Mesenchymal stem cell (in vitro differentiated cells and primary cell): ENCODE data around the gene GALNT2. TPM values are rescaled to one million over a fixed set of nuclear protein-coding genes. Genes with fewer than 3 reads are reported as not detected.

Source experiments
- DNase-seq: peaks from one replicate; pipeline ENCODE4 v3.0.0-alpha.2; 2013
- H2AFZ ChIP-seq: one replicate; pipeline ENCODE4 v1.6.1; 2013; ENCODE audit warnings: low read depth, mild to moderate bottlenecking, control low read depth, inconsistent platforms, low read length, moderate library complexity
- H2AK5ac ChIP-seq: 2 replicates; pipeline ENCODE4 v1.6.1; 2013; ENCODE audit warnings: low read length, moderate library complexity, mild to moderate bottlenecking, inconsistent platforms; ENCODE audit not compliant: severe bottlenecking
- H2BK120ac ChIP-seq: one replicate; pipeline ENCODE4 v1.6.1; 2013; ENCODE audit warnings: low read depth, mild to moderate bottlenecking, inconsistent platforms, low read length, moderate library complexity
- H2BK12ac ChIP-seq, 2 experiments: one replicate each; pipeline ENCODE4 v1.6.1; 2013; ENCODE audit warnings: inconsistent platforms in 2 of 2, low read length in 2 of 2, mild to moderate bottlenecking in 2 of 2, moderate library complexity in 2 of 2, control low read depth in 1 of 2
- H2BK15ac ChIP-seq: one replicate; pipeline ENCODE4 v1.6.1; 2013; ENCODE audit warnings: mild to moderate bottlenecking, low read depth, inconsistent platforms; ENCODE audit not compliant: poor library complexity, severe bottlenecking
- H2BK5ac ChIP-seq: 2 replicates; pipeline ENCODE4 v1.6.1; 2013; ENCODE audit warnings: low read depth, mild to moderate bottlenecking, low read length, control low read depth, inconsistent platforms; ENCODE audit not compliant: poor library complexity, severe bottlenecking
- H3K14ac ChIP-seq, 2 experiments: one replicate each; pipeline ENCODE4 v1.6.1; 2013; ENCODE audit warnings: inconsistent platforms in 2 of 2, low read length in 2 of 2, control low read depth in 1 of 2, mild to moderate bottlenecking in 1 of 2, moderate library complexity in 1 of 2
- H3K18ac ChIP-seq, 2 experiments: one replicate each; pipeline ENCODE4 v1.6.1; 2013; ENCODE audit warnings: inconsistent platforms in 2 of 2, low read length in 2 of 2, control low read depth in 1 of 2, low read depth in 1 of 2, mild to moderate bottlenecking in 1 of 2
- H3K23ac ChIP-seq, 2 experiments: one replicate each; pipeline ENCODE4 v1.6.1; 2013; ENCODE audit warnings: inconsistent platforms in 2 of 2, low read length in 2 of 2, mild to moderate bottlenecking in 2 of 2, moderate library complexity in 2 of 2, control low read depth in 1 of 2
- H3K27ac ChIP-seq: 2 replicates; pipeline ENCODE4 v1.5.1; 2013; ENCODE audit warnings: mild to moderate bottlenecking, moderate library complexity, low read length, control low read depth, inconsistent platforms; ENCODE audit not compliant: poor library complexity, severe bottlenecking
- H3K27me3 ChIP-seq, 2 experiments: 2 replicates each; pipeline versions ENCODE4 v1.6.1 to v1.7.0; 2013; ENCODE audit warnings: low read length in 2 of 2, mild to moderate bottlenecking in 2 of 2, moderate library complexity in 2 of 2, control low read depth in 1 of 2, inconsistent platforms in 1 of 2; ENCODE audit not compliant: control insufficient read depth in 1 of 2, insufficient read depth in 1 of 2
- H3K36me3 ChIP-seq, 2 experiments: 2 replicates each; pipeline versions ENCODE4 v1.6.1 to v1.7.0; 2013; ENCODE audit warnings: low read length in 2 of 2, control low read depth in 1 of 2, inconsistent platforms in 1 of 2, low read depth in 1 of 2, mild to moderate bottlenecking in 1 of 2; ENCODE audit not compliant: insufficient read depth in 2 of 2, control insufficient read depth in 1 of 2
- H3K4ac ChIP-seq, 2 experiments: one replicate each; pipeline ENCODE4 v1.6.1; 2013; ENCODE audit warnings: inconsistent platforms in 2 of 2, low read length in 2 of 2, mild to moderate bottlenecking in 2 of 2, moderate library complexity in 2 of 2, control low read depth in 1 of 2, low read depth in 1 of 2
- H3K4me1 ChIP-seq: 2 replicates; pipeline ENCODE4 v1.6.1; 2013; ENCODE audit warnings: low read depth, low read length, control low read depth; ENCODE audit not compliant: control insufficient read depth, insufficient read depth
- H3K4me2 ChIP-seq: 2 replicates; pipeline ENCODE4 v1.6.1; 2013; ENCODE audit warnings: low read length, mild to moderate bottlenecking, inconsistent platforms; ENCODE audit not compliant: poor library complexity, severe bottlenecking
- H3K4me3 ChIP-seq, 2 experiments: 2 replicates each; pipeline versions ENCODE4 v1.5.1 to v1.7.0; 2013; ENCODE audit warnings: low read length in 2 of 2, mild to moderate bottlenecking in 2 of 2, control low read depth in 1 of 2, low read depth in 1 of 2; ENCODE audit not compliant: insufficient read depth in 1 of 2
- H3K79me1 ChIP-seq: replicated peaks from 2 replicates; pipeline ENCODE4 v1.6.1; 2013; ENCODE audit warnings: mild to moderate bottlenecking, control low read depth, low read length, inconsistent platforms; ENCODE audit not compliant: poor library complexity, severe bottlenecking
- H3K9ac ChIP-seq: 2 replicates; pipeline ENCODE4 v1.7.0; 2013; ENCODE audit warnings: mild to moderate bottlenecking, low read length, moderate library complexity
- H3K9me3 ChIP-seq: 2 replicates; pipeline ENCODE4 v1.7.0; 2013; ENCODE audit warnings: mild to moderate bottlenecking, low read length; ENCODE audit not compliant: control insufficient read depth
- H4K8ac ChIP-seq: one replicate; pipeline ENCODE4 v1.6.1; 2013; ENCODE audit warnings: inconsistent platforms, mild to moderate bottlenecking, low read length, moderate library complexity
- H4K91ac ChIP-seq: one replicate; pipeline ENCODE4 v1.6.1; 2013; ENCODE audit warnings: mild to moderate bottlenecking, low read length, inconsistent platforms
- WGBS: methylation state at CpG from one replicate; pipeline ENCODE4 v1.1.7; 2013; ENCODE audit warnings: mixed read lengths; 5-methylcytosine and 5-hydroxymethylcytosine counted together
- polyA plus RNA-seq, 2 experiments: library from polyadenylated mRNA; stranded (reverse); fragments of 200-250 nt; gene quantifications; one replicate each; pipeline ENCODE4 v1.2.3, GENCODE V29; 2013

GALNT2 gene
- 128 TPM for polyA plus RNA-seq (2013, experiment 1 of 2)
- 130 TPM for polyA plus RNA-seq (2013, experiment 2 of 2)

DNA sequence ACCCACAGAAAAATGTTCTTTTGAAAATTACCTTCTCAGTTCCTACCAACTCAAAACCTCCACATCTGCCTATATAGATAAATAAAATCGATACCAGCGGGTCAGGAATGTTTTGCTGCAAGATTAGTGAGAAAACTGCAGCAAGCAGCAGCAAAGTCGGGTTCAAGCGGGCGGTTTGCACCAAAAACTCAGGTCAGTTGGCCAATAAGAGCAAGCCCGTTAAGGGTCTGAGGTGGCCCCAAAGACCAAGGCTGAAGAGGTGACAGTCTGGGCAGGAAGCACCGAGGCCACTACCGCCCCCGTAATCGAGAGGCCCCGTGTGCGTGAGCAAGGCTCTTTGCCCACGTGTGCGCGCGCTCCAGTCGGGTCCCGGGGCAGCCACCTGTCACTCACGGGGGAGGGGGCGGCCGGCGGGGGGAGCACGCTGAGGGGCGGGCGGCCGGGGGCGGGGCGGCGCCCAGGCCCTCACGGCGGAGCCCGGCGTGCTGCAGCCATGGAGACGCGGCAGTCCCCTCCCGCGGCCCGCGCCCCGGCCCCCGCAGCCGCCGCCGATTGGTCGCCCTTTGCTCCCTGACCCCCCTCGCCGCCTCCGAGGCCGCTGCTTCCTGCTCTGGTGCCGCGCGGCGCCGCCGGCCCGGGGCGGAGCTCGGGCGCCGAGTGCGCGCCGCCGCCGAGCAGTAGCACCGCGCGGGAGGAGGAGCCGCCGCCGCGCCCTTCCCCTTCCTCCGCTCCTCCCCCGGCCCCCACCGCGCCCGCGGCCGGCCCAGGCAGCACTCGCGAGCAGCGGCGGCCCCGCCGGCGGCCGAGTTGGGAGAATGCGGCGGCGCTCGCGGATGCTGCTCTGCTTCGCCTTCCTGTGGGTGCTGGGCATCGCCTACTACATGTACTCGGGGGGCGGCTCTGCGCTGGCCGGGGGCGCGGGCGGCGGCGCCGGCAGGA is at the start of gene GALNT2:
Gene GALNT2, plus strand, starts transcription at position 773 of the 939 bp plus-strand sequence. Its CDS starts 43 bp downstream, at position 816.
- peak within 1 kb of the TSS in 1 of 2 experiments; percentile 66 for H3K23ac ChIP-seq
- peak within 1 kb of the TSS; percentile 89 for H2BK15ac ChIP-seq
- peak within 1 kb of the TSS; percentile 93 for H3K9ac ChIP-seq
- peak within 1 kb of the TSS; percentile 11 for H3K27ac ChIP-seq
- no peak within 1 kb of the TSS for H2AK5ac ChIP-seq
- peak within 1 kb of the TSS; percentile 93 to 94 for H3K4me3 ChIP-seq
- DNase-seq: peak; percentile 85
- H2BK5ac ChIP-seq: no peak within 1 kb of the TSS
- no peaks in the 10 kb centered on the region for H3K27me3 ChIP-seq
- no peaks in the 10 kb centered on the region for H3K36me3 ChIP-seq
- peak within 1 kb of the TSS; percentile 87 for H2BK120ac ChIP-seq
- H2BK12ac ChIP-seq: peak within 1 kb of the TSS in 1 of 2 experiments; percentile 45
- H3K9me3 ChIP-seq: no peaks in the 10 kb centered on the region
- H3K79me1 ChIP-seq: peaks cover 3% of the 10 kb centered on the region
- under 1% methylated on average over 44 of the region's 104 CpGs for WGBS
- peak within 1 kb of the TSS; percentile 64 to 86 for H3K4ac ChIP-seq
- H3K18ac ChIP-seq: peak within 1 kb of the TSS; percentile 89 to 96
- peak within 1 kb of the TSS; percentile 89 for H3K4me2 ChIP-seq
- peak within 1 kb of the TSS; percentile 81 for H2AFZ ChIP-seq
- peaks cover 10% of the 10 kb centered on the region for H3K4me1 ChIP-seq
- peak within 1 kb of the TSS in 1 of 2 experiments; percentile 71 for H3K14ac ChIP-seq
- H4K91ac ChIP-seq: peak within 1 kb of the TSS; percentile 66
- peak within 1 kb of the TSS; percentile 52 for H4K8ac ChIP-seq

DNA sequence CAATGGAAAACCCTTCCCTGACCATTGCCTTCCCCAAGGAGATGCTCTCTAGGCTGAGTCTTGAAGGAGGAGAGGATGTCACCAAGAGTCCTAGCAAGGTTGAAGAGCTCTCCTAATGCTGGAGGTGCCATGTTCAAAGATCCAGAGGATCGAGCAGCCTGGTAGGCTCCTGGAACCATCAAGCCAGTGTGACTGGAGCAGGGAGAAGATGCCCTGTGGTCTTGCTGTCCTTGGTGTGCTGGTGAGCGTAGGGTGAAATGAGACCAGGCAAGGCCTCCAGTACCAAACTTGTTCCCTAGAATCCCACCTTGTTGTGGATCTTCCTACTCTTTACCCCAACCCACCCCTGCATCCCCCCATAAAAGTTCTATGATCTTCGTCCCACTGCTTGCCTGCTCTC is 46.6 kb upstream of the GALNT2 start:
- no peak overlapping the region for H2AFZ ChIP-seq
- no peaks in the 10 kb centered on the region for H3K4me1 ChIP-seq
- no peaks in the 10 kb centered on the region for H3K79me1 ChIP-seq
- H2BK12ac ChIP-seq: no peak overlapping the region
- no peak overlapping the region for H3K4me3 ChIP-seq
- H2BK120ac ChIP-seq: no peak overlapping the region
- no peak overlapping the region for H3K23ac ChIP-seq
- H3K36me3 ChIP-seq: no peaks in the 10 kb centered on the region
- H3K18ac ChIP-seq: no peak overlapping the region
- 83% methylated on average over 1 of the region's 3 CpGs for WGBS
- H3K27me3 ChIP-seq: peaks cover 4 to 16% of the 10 kb centered on the region in 2 experiments
- no peak overlapping the region for H2BK15ac ChIP-seq
- H2BK5ac ChIP-seq: no peak overlapping the region
- no peak overlapping the region for H2AK5ac ChIP-seq
- H3K4me2 ChIP-seq: no peak overlapping the region
- no peak for DNase-seq
- H3K4ac ChIP-seq: no peak overlapping the region
- H3K14ac ChIP-seq: peak overlapping the region in 1 of 2 experiments; percentile 36
- no peak overlapping the region for H3K27ac ChIP-seq
- peaks cover 6% of the 10 kb centered on the region for H3K9me3 ChIP-seq
- H4K91ac ChIP-seq: no peak overlapping the region
- no peak overlapping the region for H4K8ac ChIP-seq
- H3K9ac ChIP-seq: no peak overlapping the region

DNA sequence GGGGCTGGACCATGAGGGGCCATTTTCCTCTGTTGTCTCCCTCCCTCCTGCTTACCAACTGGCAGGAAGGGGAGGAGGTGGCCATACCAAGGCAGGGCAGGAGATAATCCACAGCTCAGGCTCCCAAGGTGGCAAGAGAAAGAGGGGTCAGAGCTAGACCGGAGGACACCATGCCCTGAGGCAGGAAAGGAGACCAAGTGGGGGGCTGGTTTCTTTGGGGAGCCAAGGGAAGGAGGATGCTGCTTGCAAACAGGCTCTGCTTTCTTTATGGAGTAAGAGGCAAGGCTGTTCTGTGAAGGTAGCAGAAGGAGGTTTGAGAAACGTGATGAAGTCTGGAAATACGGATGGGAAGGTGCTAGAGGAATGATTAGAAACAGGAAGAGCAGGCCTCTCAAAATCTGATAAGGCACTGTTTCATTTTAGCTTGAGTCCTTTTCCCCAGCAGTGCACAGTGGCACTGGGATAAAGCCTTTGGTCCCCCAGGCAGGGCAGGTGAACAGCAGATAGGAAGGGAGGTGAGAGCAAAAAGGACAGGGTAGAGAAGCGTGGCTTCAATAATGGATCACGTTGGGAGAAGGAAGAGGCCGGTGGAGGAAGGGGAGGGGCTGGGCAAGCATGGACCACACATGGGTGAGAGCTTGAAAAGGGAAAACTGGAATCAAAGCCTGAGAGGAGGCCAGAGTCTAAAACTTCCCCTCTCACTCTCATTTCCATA is 44.2 kb upstream of the GALNT2 start:
- no peak overlapping the region for H3K23ac ChIP-seq
- no peaks in the 10 kb centered on the region for H3K4me1 ChIP-seq
- no peak overlapping the region for H2BK5ac ChIP-seq

DNA sequence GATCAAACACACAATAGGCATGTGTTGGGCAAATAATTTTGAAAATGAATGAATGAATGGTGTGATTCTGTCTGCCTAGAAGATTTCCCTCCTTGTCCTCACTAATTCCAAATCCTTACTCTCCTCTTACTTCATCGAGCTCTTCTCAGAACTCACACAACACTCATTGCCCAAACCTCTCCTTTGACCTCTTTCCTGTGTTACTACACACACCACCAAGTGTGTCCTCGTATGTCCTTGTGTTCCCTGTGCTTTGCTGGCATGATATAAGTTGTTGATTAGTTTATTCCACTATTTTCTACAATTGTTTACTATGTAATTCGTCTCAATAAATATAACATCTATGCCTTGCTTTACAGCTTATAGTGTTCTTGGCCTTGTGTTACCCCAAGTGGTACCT is 41.4 kb upstream of the GALNT2 start:
- Histone ChIP-seq H3K14ac (no peak overlapping the region), H2AK5ac (no peak overlapping the region), H3K27ac (no peak overlapping the region), H4K91ac (no peak overlapping the region), H2AFZ (no peak overlapping the region), H2BK12ac (no peak overlapping the region), H3K4ac (no peak overlapping the region), H3K4me3 (no peak overlapping the region), H2BK120ac (no peak overlapping the region), H3K4me2 (no peak overlapping the region), H4K8ac (no peak overlapping the region), H3K27me3 (peaks cover 4 to 8% of the 10 kb centered on the region in 2 experiments), H3K18ac (no peak overlapping the region), H3K23ac (no peak overlapping the region), H3K79me1 (no peaks in the 10 kb centered on the region), H2BK5ac (no peak overlapping the region), H3K9ac (no peak overlapping the region), H3K9me3 (peaks cover 14% of the 10 kb centered on the region), H3K36me3 (no peaks in the 10 kb centered on the region), H3K4me1 (no peaks in the 10 kb centered on the region), H2BK15ac (no peak overlapping the region)
- DNase-seq: no peak
- 65% methylated on average over 1 of the region's 3 CpGs for WGBS

More for the DNA sequence above, 44.2 kb upstream of the GALNT2 start:
- no peak overlapping the region for H2BK12ac ChIP-seq
- no peak overlapping the region for H3K9ac ChIP-seq
- H4K8ac ChIP-seq: no peak overlapping the region
- DNase-seq: no peak
- H2BK15ac ChIP-seq: no peak overlapping the region
- no peaks in the 10 kb centered on the region for H3K36me3 ChIP-seq
- no peak overlapping the region for H3K14ac ChIP-seq
- no peak overlapping the region for H3K27ac ChIP-seq
- no peak overlapping the region for H2BK120ac ChIP-seq
- H3K9me3 ChIP-seq: peaks cover 14% of the 10 kb centered on the region
- no peak overlapping the region for H3K4ac ChIP-seq
- H3K18ac ChIP-seq: no peak overlapping the region
- H3K79me1 ChIP-seq: no peaks in the 10 kb centered on the region
- peaks cover 4 to 16% of the 10 kb centered on the region in 2 experiments for H3K27me3 ChIP-seq
- no peak overlapping the region for H4K91ac ChIP-seq
- no peak overlapping the region for H3K4me2 ChIP-seq
- 69% methylated on average over 6 of the region's 6 CpGs for WGBS
- H2AK5ac ChIP-seq: no peak overlapping the region
- no peak overlapping the region for H2AFZ ChIP-seq
- no peak overlapping the region for H3K4me3 ChIP-seq
